T-helper 9 cell (primary cell): ENCODE data around the gene WFS1.

ENCODE experiments used
- DNase-seq: peaks from one replicate; pipeline ENCODE4 v3.0.0-alpha.2; 2020

Gene WFS1

GRCh38 chr4:6280365-6280996 lies 10.8 kb downstream of the WFS1 start:
- no peak for DNase-seq

- DNase-seq = no peak
These were observed 12.0 kb downstream of the WFS1 start for GRCh38 chr4:6281436-6282313.

DNA sequence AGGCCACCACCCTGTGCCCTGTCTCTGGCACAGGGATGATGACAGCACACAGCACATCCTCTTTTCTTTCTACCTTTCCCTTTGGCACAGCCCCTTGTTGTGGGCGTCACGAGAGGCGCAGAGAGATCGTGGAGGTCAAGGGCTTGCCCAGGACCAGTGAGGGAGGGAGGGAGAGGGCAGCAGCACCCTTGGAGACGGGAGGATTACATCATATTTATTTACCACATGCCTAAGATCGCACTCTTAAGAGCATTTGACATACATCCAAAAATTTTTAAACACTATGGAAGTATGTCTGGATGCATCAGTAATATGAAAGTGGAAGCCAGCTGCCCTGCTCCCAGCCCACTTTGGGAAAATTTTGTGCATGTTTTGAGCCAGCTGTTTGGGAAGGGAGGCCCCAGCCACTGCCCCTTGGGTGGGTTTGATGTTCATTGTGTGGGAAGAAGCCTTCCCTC lies 12.7 kb downstream of the WFS1 start:
- no peak for DNase-seq

DNA sequence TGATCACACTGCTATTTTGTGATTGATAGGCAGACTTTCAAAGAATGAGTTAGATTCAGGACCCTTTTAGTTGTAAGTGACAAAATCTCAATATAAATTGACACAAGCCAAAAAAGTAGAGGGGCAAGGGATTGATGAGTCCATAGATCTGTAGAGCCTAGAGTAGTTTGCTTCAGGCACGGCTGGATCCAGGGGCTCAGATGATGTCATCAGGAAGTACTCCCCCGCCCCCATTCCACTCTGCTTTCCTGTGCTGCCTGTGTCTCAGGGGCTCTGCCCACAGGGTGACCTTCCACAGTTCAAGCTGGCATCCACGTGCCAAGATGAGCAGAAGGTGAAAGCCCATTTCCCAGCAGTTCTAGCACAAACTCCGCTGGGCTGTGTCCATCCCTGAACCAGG lies 13.6 kb downstream of the WFS1 start:
- DNase-seq = no peak

- no peak for DNase-seq
These were observed 17.6 kb downstream of the WFS1 start for GRCh38 chr4:6287017-6287788.

GRCh38 chr4:6288342-6288741 lies 18.7 kb downstream of the WFS1 start:
- DNase-seq = no peak

DNA sequence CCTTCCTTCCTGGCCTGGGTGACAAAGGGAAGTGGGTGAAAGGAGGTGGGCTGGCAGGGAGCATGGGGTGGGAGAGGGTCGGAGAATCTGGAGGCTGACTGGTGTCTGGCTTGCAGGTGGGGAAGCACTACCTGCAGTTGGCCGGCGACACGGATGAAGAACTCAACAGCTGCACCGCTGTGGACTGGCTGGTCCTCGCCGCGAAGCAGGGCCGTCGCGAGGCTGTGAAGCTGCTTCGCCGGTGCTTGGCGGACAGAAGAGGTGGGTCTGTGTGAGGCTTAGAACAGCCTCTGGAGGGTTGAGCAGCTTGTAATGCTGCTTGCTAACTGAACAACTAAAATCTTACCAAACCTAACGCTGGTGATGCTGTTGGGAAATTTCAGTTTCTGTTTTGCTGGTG lies 19.2 kb downstream of the WFS1 start:
- DNase-seq = no peak

GRCh38 chr4:6290256-6290655 lies 20.6 kb downstream of the WFS1 start:
- DNase-seq = no peak

DNA sequence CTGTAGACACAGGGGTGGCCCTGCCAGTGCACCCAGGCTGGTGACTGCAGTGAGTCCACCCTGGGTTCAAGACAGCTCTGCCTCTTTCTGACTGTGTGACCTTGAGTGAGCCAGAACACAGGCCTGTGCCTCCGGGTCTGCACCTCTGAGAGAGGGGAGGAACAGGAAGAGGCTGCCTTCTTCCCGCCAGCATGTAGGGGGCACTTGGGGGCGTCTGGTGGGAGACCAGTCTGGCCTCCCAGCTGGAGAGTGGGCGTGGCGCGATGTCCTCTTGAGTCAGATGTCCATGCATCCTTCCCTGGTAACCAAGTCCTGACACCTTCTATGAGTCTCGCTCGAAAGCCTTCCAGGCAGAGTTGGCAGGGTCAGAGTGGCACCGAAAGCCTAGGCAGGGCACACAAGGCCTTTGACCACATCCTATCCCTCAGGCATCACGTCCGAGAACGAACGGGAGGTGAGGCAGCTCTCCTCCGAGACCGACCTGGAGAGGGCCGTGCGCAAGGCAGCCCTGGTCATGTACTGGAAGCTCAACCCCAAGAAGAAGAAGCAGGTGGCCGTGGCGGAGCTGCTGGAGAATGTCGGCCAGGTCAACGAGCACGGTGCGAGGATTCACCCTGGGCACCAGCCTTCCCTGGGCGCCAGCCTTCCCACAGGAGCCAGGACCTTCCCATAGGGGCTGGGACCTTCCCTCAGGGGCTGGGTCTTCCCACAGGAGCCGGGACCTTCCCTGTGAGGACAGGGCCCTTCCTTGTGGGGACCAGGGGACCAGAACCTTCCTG lies 21.3 kb downstream of the WFS1 start:
- DNase-seq = no peak

- no peak for DNase-seq
These were observed 22.2 kb downstream of the WFS1 start for GRCh38 chr4:6291784-6292297.

DNA sequence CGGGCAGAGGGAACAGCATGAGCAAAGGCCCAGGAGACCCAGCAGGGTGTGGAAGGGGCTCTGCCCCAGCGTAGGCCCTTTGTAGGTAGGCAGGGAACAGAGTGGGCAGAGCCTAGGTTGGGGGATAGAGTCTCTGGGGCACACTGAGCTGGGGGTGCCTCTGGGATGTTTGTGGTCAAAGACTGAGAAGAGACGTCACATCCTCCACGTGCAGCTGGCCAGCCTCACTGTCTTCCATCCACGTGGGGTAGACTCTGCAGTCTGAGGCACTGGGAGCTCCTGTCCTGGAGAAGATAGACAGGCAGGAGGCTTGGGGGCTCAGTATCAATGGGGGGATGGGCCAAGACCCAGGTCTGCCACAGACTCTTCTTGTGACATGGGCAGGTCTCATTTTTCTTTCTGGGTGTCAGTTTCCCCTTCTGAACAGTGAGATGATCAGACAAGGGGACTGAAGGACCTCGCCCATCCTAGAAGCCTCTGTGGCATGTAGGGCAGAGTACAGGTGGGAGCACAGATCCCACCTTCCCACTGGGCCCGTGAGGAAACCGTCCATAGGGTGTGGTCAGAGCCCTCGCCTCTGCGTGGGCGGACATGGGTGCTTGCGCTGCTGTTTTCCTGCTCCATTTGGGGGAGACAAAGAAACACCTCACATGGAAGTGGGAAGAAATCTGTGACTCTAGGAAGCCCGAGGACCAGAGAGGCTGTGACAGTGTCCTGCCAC lies 22.9 kb downstream of the WFS1 start:
- no peak for DNase-seq

DNA sequence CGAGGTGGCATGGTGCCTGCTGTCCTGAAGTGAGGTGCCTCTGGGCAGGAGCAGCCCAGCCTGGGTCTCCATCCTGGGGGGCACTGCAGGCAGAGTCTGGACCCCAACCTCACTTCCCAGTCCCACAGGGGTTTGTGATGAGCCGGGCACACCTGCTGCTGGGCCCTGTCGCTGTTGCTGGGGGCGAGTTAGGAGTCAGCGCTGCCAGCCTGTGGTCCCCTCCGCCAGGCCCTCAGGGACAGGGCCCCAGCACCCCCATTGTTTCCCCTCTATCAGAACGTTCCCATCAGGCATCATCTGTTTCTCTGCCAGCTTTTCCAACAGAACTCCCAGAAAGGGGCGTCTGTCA lies 23.4 kb downstream of the WFS1 start:
- DNase-seq = no peak

- DNase-seq = no peak
These were observed 24.0 kb downstream of the WFS1 start for GRCh38 chr4:6293661-6294060.

DNA sequence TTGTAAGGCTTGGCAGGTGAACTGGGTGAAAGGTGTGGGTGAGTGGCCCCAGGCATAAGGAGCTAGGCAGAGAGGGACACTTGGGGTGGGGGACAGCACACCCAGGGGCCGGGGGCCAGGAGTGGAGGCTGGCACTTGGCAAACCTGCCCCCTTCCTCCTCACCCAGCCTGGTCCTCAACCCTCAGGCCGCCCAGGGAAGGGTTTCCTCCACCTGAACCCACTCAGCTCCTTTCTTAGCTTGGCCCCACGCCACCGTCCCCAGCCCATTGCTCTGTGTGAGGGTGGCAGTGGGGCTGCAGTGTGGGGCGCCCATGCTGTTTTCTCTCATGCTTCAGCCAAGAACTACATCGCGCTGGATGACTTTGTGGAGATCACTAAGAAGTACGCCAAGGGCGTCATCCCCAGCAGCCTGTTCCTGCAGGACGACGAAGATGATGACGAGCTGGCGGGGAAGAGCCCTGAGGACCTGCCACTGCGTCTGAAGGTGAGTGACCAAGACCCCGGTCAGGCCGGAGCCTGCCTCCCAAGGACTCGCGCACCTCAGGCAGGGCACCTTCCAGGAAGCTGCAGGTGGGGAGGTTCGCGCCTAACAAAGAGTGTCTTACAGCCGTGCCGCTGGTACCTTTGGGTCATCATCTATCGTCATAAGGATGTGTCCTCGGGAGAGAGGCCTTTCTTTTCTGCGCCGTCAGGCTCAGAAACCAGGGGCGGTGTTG lies 25.2 kb downstream of the WFS1 start:
- no peak for DNase-seq

DNA sequence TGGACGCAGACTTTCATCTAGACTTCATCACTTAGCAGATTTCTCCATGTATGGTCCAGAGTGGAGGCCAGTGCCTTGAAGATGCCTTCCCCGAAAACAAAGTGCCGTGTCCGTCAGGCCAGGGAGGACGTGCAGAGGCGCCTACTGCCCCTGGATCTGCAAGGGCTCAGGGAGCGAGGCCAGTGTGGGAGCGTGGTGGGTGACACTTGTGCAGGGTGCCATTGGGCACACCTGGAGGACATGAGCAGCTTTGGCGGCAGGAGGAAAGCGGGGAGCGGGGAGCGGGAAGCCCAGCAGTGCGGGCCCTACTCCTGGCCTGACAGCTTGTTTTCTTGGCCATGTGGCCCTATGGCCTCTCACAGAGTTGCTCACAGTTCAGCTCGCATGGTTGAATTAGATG lies 25.8 kb downstream of the WFS1 start:
- no peak for DNase-seq

- no peak for DNase-seq
These were observed 26.4 kb downstream of the WFS1 start for GRCh38 chr4:6296026-6296425.

- DNase-seq = no peak
These were observed 27.7 kb downstream of the WFS1 start for GRCh38 chr4:6297266-6297815.

GRCh38 chr4:6298035-6298434 lies 28.4 kb downstream of the WFS1 start:
- DNase-seq = no peak

- DNase-seq = no peak
These were observed 29.2 kb downstream of the WFS1 start for GRCh38 chr4:6298852-6299251.

DNA sequence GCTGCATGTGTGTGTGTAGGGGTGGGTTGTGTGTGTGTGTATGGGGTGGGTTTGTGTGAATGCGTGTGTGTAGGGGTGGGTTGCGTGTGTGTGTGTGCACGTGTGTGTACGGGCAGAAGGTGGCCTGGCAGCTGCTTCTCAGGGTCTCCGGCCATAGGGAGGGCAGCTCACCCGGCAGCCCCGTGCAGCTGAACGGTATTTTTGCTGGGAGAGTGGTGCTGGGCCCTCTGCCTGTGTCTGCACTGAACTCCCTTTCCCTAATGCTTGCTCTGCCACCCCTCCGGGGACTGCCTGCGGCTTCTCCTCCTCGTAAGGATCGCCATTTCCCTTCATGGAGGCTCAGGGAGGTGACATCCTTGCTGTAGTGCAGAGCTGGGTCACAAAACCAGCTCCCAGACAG lies 30.2 kb downstream of the WFS1 start:
- no peak for DNase-seq

- DNase-seq = no peak
These were observed 30.7 kb downstream of the WFS1 start for GRCh38 chr4:6300359-6300758.
